ENCODE data around the gene LKAAEAR1.
"Not testable (repeated sequence)": the region's sequence is repeated elsewhere in the genome, so short reads cannot be mapped to it uniquely, and the experiment has no call there.

The LKAAEAR1 gene, protein sequence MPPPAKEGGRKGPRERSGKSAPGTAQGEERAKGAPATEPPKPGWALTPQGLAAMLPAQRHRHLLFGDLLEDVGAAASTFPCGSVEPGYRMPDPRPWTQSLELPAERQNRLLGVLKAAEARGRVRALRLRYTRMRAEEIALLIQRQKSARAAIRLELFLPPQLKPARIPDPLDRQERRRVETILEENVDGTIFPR

DNA sequence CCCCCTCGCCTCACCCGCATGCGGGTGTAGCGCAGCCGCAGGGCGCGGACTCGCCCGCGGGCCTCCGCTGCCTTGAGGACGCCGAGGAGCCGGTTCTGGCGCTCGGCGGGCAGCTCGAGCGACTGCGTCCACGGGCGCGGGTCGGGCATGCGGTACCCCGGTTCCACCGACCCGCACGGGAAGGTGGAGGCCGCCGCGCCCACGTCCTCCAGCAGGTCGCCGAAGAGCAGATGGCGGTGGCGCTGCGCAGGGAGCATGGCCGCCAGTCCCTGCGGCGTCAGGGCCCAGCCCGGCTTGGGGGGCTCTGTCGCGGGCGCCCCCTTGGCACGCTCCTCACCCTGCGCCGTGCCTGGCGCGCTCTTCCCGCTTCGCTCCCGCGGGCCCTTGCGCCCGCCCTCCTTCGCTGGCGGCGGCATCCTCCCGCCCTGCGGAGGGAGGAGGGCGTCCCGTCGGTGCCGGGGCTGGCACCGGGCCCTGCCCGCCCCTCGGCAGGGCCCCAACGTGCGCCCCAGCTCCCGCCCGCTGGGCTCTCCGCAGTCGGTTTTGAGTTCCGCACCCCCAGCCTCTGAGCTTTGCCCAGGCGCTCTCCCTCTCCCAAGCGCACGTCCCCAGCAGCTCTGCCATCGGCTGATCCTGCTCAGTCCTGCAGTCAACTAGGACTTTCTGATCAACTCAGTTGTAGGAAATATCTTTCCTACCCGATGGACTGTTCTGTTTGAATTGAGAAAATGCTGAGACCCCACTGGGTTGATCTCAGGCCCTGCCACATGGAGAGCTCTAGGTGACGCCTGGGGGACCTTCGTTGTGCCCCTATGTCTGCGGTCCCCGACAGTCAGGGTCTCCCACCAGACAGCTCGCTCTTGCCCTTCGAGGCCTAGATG is at the start of gene LKAAEAR1:
Gene LKAAEAR1, minus strand, starts transcription at position 595 of the 881 bp plus-strand sequence. Its CDS starts 179 bp downstream, at position 416.
- no peak for DNase-seq (ENCODE audit: low read depth)

GRCh38 chr20:64131406-64131805 is 47.2 kb upstream of the LKAAEAR1 start:
- DNase-seq (ENCODE audit: low read depth): no peak

DNA sequence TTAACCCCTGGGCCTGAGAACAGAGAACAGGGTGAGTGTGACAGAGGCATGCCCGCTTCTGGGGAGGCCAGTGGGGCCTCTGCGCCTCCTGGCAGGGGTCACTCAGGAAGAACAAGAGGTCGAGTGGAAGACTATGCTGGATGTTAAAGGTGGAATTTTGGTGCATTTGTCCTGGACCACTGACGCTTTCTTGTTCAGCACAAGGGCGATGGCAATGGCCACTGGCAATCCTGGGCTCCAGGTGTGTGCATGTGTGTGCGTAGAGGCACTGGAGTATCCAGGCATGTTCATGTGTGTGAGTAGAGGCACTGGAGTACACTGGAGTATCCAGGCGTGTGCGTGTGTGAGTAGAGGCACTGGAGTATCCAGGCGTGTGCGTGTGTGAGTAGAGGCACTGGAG is 46.7 kb upstream of the LKAAEAR1 start:
- no peak for DNase-seq (ENCODE audit: low read depth)

DNA sequence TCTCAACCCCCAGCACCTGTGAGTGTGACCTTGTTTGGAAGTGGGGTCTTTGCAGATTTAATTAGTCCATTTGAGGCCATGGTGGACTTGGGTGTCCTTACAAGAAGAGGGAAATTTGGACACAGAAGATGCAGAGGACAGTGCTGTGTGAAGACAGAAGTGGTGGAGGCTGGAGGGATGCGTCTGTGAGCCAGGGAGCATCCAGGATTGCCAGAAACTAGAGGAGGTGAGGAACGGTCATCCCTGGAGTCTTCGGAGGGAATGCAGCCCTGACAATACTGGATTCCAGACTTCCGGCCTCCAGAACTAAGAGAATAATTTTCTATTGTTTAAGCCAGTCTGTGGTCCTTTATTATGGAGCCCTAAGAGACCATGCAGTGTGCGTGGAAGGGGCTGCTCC is 46.1 kb upstream of the LKAAEAR1 start:
- DNase-seq (ENCODE audit: low read depth): no peak

DNA sequence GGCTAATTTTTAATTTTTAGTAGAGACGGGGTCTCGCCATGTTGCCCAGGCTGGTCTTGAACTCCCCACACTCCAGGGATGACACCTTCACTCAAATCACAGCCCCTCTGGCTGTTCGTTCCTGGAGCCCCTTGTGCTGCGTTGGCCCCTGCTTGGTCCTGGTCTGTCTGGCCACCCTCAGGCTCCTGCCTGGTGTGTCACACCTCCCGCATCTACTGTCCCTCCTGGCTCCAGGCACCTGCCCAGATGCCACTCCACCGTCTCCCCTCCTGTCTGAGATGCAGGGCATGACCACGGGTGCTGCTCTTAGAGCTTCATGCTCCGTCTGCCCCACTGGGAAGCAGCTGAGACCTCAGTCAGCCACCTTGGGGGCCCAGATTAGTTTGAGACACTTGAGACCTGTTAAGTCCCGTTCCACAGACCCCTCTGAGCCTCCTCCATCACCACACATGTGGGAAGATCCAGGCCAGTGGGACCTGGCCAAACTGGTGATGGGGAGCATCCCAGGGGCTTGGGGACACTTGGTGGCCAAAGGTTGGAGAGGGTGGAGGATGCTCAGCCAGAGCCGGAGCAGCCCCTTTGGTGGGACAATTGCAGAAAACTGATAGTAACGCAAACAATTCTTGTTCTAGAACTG is 45.1 kb upstream of the LKAAEAR1 start:
- DNase-seq (ENCODE audit: low read depth): no peak

- not testable (repeated sequence) for DNase-seq (ENCODE audit: low read depth)
Measured at GRCh38 chr20:64123517-64123916, 39.3 kb upstream of the LKAAEAR1 start.

DNA sequence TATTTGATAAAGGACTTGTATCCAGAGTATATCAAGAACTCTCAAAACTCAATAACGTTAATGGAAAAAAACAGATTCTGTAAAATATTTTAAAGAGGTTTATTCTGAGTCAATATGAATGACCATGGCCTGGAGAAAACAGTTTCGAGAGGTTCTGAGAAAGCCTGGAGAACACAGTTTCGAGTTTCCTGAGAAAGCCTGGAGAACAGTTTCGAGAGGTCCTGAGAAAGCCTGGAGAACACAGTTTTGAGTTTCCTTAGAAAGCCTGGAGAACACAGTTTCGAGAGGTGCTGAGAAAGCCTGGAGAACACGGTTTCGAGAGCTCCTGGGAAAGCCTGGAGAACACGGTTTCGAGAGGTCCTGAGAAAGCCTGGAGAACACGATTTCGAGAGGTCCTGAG is 38.7 kb upstream of the LKAAEAR1 start:
- not testable (repeated sequence) for DNase-seq (ENCODE audit: low read depth)

- no peak for DNase-seq (ENCODE audit: low read depth)
Measured at GRCh38 chr20:64121586-64121985, 37.4 kb upstream of the LKAAEAR1 start.

GRCh38 chr20:64119681-64120341 is 35.6 kb upstream of the LKAAEAR1 start:
- no peak for DNase-seq (ENCODE audit: low read depth)

GRCh38 chr20:64119301-64119680 is 35.1 kb upstream of the LKAAEAR1 start:
- DNase-seq (ENCODE audit: low read depth): no peak

- DNase-seq (ENCODE audit: low read depth): not testable (repeated sequence)
Measured at GRCh38 chr20:64117432-64117777, 33.2 kb upstream of the LKAAEAR1 start.

GRCh38 chr20:64116541-64117431 is 32.6 kb upstream of the LKAAEAR1 start:
- no peak for DNase-seq (ENCODE audit: low read depth)

GRCh38 chr20:64116016-64116415 is 31.8 kb upstream of the LKAAEAR1 start:
- no peak for DNase-seq (ENCODE audit: low read depth)

GRCh38 chr20:64115171-64115911 is 31.1 kb upstream of the LKAAEAR1 start:
- no peak for DNase-seq (ENCODE audit: low read depth)

GRCh38 chr20:64114356-64114971 is 30.3 kb upstream of the LKAAEAR1 start:
- DNase-seq (ENCODE audit: low read depth): no peak

- DNase-seq (ENCODE audit: low read depth): no peak
Measured at GRCh38 chr20:64113796-64114355, 29.7 kb upstream of the LKAAEAR1 start.

DNA sequence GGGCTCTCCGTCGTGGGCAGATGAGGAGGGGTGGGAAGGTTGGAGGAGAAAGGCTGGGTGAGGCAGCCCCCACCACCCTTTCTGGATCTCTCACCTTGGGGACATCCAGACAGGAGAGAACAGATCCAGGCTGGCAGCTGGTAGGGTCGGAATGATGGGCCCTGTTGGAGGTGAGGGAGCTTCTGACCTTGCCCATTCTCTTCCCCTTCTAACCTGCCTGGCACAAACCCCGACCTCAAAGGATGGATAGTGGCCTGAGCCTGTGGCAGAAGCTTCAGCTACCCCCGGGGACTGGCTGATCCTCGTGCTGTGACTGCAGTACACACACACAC is 29.2 kb upstream of the LKAAEAR1 start:
- DNase-seq (ENCODE audit: low read depth): no peak

- DNase-seq (ENCODE audit: low read depth): no peak
Measured at GRCh38 chr20:64112691-64113443, 28.7 kb upstream of the LKAAEAR1 start.
